GM12874 (cell line): Measurements from ENCODE around the gene ABL2.

Experiments
- CTCF ChIP-seq: IDR thresholded peaks from 2 replicates; pipeline ENCODE4 v1.5.1; 2011; ENCODE audit warnings: low read depth, mild to moderate bottlenecking, control low read depth, low read length, moderate library complexity; ENCODE audit not compliant: insufficient read depth

Gene ABL2

DNA sequence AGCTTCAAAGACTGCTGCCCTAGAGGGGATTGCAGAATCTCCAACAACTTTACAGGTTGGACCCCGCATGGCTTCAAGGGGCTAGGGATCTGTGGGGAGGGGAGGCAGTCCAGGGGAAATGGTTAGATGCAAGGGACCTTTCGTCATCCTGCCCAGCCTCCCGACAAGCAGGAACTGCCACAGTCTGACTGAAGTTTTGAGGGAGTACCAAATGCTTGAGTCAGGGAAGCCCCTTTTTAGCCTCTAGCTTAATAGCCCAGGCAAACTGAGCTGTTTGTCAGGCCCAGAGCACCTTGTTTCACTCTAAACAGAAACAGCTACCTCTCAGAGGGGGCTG, 146.5 kb downstream of the ABL2 start:
- TF ChIP-seq CTCF, result no peak

DNA sequence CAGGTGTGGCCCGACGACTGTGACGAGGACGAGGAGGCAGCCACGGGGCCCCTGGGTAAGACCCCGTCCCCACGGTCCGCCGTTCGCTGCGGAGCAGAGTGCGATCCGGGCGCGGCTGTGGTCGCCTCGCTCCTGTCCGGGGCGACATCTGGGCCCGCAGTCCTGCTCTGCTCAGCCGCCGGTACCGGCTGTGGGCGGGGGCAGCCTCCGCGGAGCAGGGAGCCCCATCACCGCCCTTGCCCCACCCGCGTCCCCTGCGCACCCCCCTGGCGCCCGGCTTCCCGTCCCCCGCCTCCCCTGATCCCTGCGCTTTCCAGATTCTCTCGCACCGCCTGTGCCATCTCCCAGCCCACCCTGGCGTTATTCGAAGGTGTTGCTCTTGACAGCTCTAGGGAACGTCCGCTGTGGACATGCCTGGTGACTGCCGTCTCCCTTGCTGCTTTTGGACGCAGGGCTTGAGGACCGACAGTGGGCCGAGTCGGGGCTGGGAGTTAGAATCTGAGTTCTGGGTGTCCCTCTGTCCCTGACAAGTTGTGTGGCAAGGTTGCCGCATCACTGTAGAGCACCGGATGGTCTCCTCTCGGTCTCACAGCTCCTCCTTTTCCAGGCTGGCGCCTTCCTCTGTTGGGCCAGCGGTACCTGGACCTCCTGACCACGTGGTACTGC, 147.0 kb downstream of the ABL2 start:
- TF ChIP-seq CTCF, result no peak

- TF ChIP-seq CTCF, result no peak
Observed at GRCh38 chr1:179081687-179082332, 147.7 kb downstream of the ABL2 start, which contains the start of gene TOR3A. Gene TOR3A, plus strand, starts transcription at chr1:179082070. Its CDS starts 59 bp downstream, at chr1:179082129.

DNA sequence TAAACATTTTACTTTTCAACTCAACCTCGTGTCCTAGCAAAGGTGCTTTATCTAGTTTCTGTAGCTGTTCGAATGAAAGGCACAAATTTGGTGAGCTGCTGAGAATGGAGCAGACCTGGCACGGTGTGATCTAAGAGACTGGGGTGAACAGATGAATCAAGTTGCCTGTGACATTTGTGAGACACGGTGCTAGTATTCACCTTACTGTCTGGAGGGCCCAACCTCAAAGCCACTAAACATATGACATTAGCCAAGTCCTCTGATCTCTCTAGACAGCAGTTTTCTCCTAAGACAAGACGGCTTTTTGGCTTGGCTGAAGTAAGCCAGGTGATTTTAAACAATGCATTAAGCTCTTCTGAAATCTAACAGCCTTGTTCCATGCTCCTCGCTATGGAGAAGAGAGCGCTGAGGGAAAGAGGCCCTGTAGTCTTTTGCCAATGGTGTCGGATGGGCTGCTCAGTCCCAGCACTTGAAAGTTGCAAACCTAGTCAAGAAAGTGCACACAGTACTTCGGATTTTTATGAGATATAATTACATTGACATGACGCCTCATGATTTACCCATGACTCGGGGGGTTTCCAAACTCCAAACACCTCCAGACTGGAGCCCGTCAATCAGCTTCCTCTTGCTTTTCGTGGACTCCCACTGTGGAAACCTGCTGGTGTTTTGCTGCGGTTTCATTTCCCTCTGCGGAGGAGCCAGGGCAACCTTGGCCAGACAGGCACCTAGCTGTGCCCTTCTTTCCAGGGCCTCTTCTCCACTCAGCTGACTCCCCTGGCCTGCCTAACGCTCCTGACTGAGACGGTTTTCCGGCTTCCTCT, 148.4 kb downstream of the ABL2 start:
- no peak for TF ChIP-seq CTCF

- TF ChIP-seq CTCF, result peak; percentile 55
Observed at GRCh38 chr1:179079113-179079761, 150.2 kb downstream of the ABL2 start.

GRCh38 chr1:179077396-179077795, 152.1 kb downstream of the ABL2 start:
- TF ChIP-seq CTCF, result no peak

GRCh38 chr1:179066471-179066870, 163.0 kb downstream of the ABL2 start:
- TF ChIP-seq CTCF, result no peak
